ENCODE data around the gene CNTNAP2. TPM values are rescaled to one million over a fixed set of nuclear protein-coding genes. Genes with fewer than 3 reads are reported as not detected.

Gene CNTNAP2
- total RNA-seq, 2 experiments from 2014 or later = 0.14 TPM; not detected in 1

GRCh38 chr7:148110097-148110868, 1993.7 kb downstream of the CNTNAP2 start:
- H3K4me1 Mint-ChIP-seq (ENCODE audit: low read depth) = no peaks in the 10 kb centered on the region
- peaks cover 6% of the 10 kb centered on the region for H3K27me3 Mint-ChIP-seq (ENCODE audit: low read depth)
- no peak for DNase-seq
- H3K4me3 Mint-ChIP-seq = no peak overlapping the region
- intact Hi-C loops (cut with micrococcal nuclease) = no loop called here
- CTCF ChIA-PET = no interaction called here
- H3K27ac Mint-ChIP-seq = no peak overlapping the region
- no peaks in the 10 kb centered on the region for H3K36me3 Mint-ChIP-seq (ENCODE audit: low read depth)
- no peaks in the 10 kb centered on the region for H3K9me3 Mint-ChIP-seq

DNA sequence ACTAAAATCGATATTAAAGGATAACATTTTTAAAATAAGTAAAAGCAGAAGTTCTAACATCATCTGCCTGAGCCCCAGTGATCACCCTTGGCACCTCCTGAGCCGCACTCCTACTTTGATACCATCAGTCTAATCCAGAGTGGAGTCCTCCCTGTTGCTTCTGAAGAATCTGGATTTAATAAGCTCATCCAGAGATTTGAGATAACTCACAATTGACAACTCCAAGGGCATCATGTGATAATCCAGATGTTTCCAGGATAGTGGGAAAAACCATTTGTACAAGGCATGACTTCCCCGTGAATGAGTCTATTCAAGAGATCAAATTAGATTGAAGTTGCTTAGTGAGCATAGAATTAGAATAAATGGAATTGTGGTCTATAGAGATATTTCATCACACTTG, 1998.2 kb downstream of the CNTNAP2 start:
- intact Hi-C loops (cut with micrococcal nuclease) = no loop called here
- no peak for DNase-seq
- peaks cover 3% of the 10 kb centered on the region for H3K27me3 Mint-ChIP-seq (ENCODE audit: low read depth)
- H3K27ac Mint-ChIP-seq = no peak overlapping the region
- no peaks in the 10 kb centered on the region for H3K9me3 Mint-ChIP-seq
- H3K4me1 Mint-ChIP-seq (ENCODE audit: low read depth) = no peaks in the 10 kb centered on the region
- H3K36me3 Mint-ChIP-seq (ENCODE audit: low read depth) = no peaks in the 10 kb centered on the region
- H3K4me3 Mint-ChIP-seq = no peak overlapping the region
- CTCF ChIA-PET = no interaction called here

- no peak overlapping the region for H3K27ac Mint-ChIP-seq
- H3K9me3 Mint-ChIP-seq = no peaks in the 10 kb centered on the region
- H3K4me1 Mint-ChIP-seq (ENCODE audit: low read depth) = no peaks in the 10 kb centered on the region
- H3K27me3 Mint-ChIP-seq (ENCODE audit: low read depth) = no peaks in the 10 kb centered on the region
- H3K4me3 Mint-ChIP-seq = no peak overlapping the region
- CTCF ChIA-PET = no interaction called here
- intact Hi-C loops (cut with micrococcal nuclease) = no loop called here
- DNase-seq = no peak
- no peaks in the 10 kb centered on the region for H3K36me3 Mint-ChIP-seq (ENCODE audit: low read depth)
These were observed 1998.7 kb downstream of the CNTNAP2 start for GRCh38 chr7:148115308-148115707.

DNA sequence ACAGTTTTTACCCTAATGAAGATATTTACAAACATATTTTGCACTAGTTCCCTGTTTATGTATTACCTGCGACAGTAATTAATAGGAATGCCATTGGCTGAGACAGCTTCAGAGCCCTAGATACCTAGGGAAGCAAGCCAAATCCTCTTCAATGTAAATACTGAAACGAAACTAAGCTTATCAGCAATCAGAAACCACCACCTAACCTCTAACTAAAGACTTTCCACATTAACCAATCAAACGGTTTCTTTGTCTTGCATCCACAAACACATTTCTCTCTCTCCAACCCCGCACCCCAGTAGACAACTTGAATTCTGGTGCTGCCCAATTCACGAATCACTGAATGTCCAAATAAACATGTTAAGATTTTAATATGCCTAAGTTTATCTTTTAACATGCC, 1999.6 kb downstream of the CNTNAP2 start:
- H3K27ac Mint-ChIP-seq = no peak overlapping the region
- H3K36me3 Mint-ChIP-seq (ENCODE audit: low read depth) = no peaks in the 10 kb centered on the region
- H3K4me3 Mint-ChIP-seq = no peak overlapping the region
- H3K9me3 Mint-ChIP-seq = no peaks in the 10 kb centered on the region
- intact Hi-C loops (cut with micrococcal nuclease) = no loop called here
- no peaks in the 10 kb centered on the region for H3K27me3 Mint-ChIP-seq (ENCODE audit: low read depth)
- DNase-seq = no peak
- no peaks in the 10 kb centered on the region for H3K4me1 Mint-ChIP-seq (ENCODE audit: low read depth)
- CTCF ChIA-PET = no interaction called here

DNA sequence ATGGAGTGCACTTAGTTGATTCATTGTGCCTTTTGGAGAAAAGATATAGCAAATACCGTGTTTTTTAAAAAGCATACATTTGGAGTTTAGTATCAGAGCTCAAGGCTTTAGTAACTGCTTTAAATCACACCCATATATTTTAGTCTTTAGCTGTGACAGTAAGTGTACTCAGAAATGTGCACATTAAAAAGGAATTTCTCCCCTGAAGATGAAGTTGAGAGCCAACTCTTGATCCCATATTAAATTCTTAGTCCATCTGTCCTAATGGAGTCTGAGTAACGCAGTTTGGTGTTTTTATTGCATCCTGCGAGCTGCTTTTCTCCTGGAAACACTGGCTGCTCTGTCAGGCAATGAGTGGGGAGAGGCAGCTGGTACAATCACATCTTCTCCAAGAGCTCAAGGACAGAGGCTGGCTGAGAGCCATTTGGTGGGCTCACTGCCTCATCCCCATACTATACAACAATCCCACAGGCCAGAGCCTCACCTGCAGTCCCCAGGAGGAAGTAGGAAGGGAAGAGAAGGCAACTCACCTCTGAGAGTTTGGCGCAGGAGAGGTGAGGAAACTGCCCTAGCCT, 2000.3 kb downstream of the CNTNAP2 start:
- CTCF ChIA-PET = no interaction called here
- Mint-ChIP-seq H3K27me3 (ENCODE audit: low read depth) (no peaks in the 10 kb centered on the region), H3K4me1 (ENCODE audit: low read depth) (no peaks in the 10 kb centered on the region), H3K9me3 (no peaks in the 10 kb centered on the region), H3K27ac (no peak overlapping the region), H3K36me3 (ENCODE audit: low read depth) (no peaks in the 10 kb centered on the region), H3K4me3 (no peak overlapping the region)
- DNase-seq = no peak
- intact Hi-C loops (cut with micrococcal nuclease) = no loop called here

- CTCF ChIA-PET = no interaction called here
- H3K36me3 Mint-ChIP-seq (ENCODE audit: low read depth) = no peaks in the 10 kb centered on the region
- H3K4me1 Mint-ChIP-seq (ENCODE audit: low read depth) = no peaks in the 10 kb centered on the region
- no peaks in the 10 kb centered on the region for H3K27me3 Mint-ChIP-seq (ENCODE audit: low read depth)
- DNase-seq = no peak
- intact Hi-C loops (cut with micrococcal nuclease) = no loop called here
- no peaks in the 10 kb centered on the region for H3K9me3 Mint-ChIP-seq
- no peak overlapping the region for H3K27ac Mint-ChIP-seq
- no peak overlapping the region for H3K4me3 Mint-ChIP-seq
These were observed 2001.8 kb downstream of the CNTNAP2 start for GRCh38 chr7:148118371-148118770.

DNA sequence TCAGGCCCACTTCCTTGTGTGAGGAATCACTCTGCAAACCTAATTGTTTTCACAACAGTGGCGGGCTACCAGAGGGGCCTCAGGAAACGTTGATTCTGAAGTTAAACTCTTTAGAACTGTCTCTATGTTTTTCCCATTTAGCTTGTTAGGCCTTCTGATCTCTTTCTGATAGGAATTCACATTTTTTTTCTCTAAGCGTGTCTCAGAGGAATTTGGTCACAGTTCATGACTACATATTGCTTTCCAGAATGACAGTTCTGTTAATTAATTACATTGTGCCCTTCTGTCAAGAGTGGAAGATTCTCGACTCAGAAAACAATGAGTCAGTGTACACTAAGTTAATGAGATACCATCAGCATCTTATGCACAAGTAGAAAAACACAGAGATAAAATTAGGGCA, 2004.8 kb downstream of the CNTNAP2 start:
- H3K27ac Mint-ChIP-seq = no peak overlapping the region
- CTCF ChIA-PET = no interaction called here
- no peak overlapping the region for H3K4me3 Mint-ChIP-seq
- intact Hi-C loops (cut with micrococcal nuclease) = no loop called here
- no peaks in the 10 kb centered on the region for H3K4me1 Mint-ChIP-seq (ENCODE audit: low read depth)
- DNase-seq = no peak
- H3K27me3 Mint-ChIP-seq (ENCODE audit: low read depth) = no peaks in the 10 kb centered on the region
- no peaks in the 10 kb centered on the region for H3K36me3 Mint-ChIP-seq (ENCODE audit: low read depth)
- peaks cover 2% of the 10 kb centered on the region for H3K9me3 Mint-ChIP-seq

GRCh38 chr7:148121847-148122246, 2005.2 kb downstream of the CNTNAP2 start:
- Mint-ChIP-seq H3K4me1 (ENCODE audit: low read depth) (no peaks in the 10 kb centered on the region), H3K27ac (no peak overlapping the region), H3K27me3 (ENCODE audit: low read depth) (no peaks in the 10 kb centered on the region), H3K4me3 (no peak overlapping the region), H3K9me3 (peaks cover 4% of the 10 kb centered on the region), H3K36me3 (ENCODE audit: low read depth) (no peaks in the 10 kb centered on the region)
- CTCF ChIA-PET = no interaction called here
- no peak for DNase-seq
- intact Hi-C loops (cut with micrococcal nuclease) = no loop called here

GRCh38 chr7:148124477-148124876, 2007.9 kb downstream of the CNTNAP2 start:
- Mint-ChIP-seq H3K4me1 (ENCODE audit: low read depth) (no peaks in the 10 kb centered on the region), H3K36me3 (ENCODE audit: low read depth) (no peaks in the 10 kb centered on the region), H3K9me3 (peaks cover 4% of the 10 kb centered on the region), H3K4me3 (no peak overlapping the region), H3K27ac (no peak overlapping the region), H3K27me3 (ENCODE audit: low read depth) (no peaks in the 10 kb centered on the region)
- intact Hi-C loops (cut with micrococcal nuclease) = no loop called here
- CTCF ChIA-PET = no interaction called here
- no peak for DNase-seq

- no peaks in the 10 kb centered on the region for H3K36me3 Mint-ChIP-seq (ENCODE audit: low read depth)
- H3K4me3 Mint-ChIP-seq = no peak overlapping the region
- CTCF ChIA-PET = no interaction called here
- peaks cover 4% of the 10 kb centered on the region for H3K9me3 Mint-ChIP-seq
- intact Hi-C loops (cut with micrococcal nuclease) = no loop called here
- DNase-seq = no peak
- H3K27me3 Mint-ChIP-seq (ENCODE audit: low read depth) = no peaks in the 10 kb centered on the region
- no peaks in the 10 kb centered on the region for H3K4me1 Mint-ChIP-seq (ENCODE audit: low read depth)
- no peak overlapping the region for H3K27ac Mint-ChIP-seq
These were observed 2010.8 kb downstream of the CNTNAP2 start for GRCh38 chr7:148127374-148127773.

- H3K27me3 Mint-ChIP-seq (ENCODE audit: low read depth) = no peaks in the 10 kb centered on the region
- intact Hi-C loops (cut with micrococcal nuclease) = no loop called here
- DNase-seq = no peak
- H3K9me3 Mint-ChIP-seq = peaks cover 4% of the 10 kb centered on the region
- no peaks in the 10 kb centered on the region for H3K36me3 Mint-ChIP-seq (ENCODE audit: low read depth)
- no peak overlapping the region for H3K4me3 Mint-ChIP-seq
- no peaks in the 10 kb centered on the region for H3K4me1 Mint-ChIP-seq (ENCODE audit: low read depth)
- CTCF ChIA-PET = interaction anchor here (1.4 kb wide), 1 partner anchor 14 kb away, joined by 6 read pairs; no protein-coding TSS in a partner anchor
- H3K27ac Mint-ChIP-seq = no peak overlapping the region
These were observed 2012.4 kb downstream of the CNTNAP2 start for GRCh38 chr7:148129023-148129422.

DNA sequence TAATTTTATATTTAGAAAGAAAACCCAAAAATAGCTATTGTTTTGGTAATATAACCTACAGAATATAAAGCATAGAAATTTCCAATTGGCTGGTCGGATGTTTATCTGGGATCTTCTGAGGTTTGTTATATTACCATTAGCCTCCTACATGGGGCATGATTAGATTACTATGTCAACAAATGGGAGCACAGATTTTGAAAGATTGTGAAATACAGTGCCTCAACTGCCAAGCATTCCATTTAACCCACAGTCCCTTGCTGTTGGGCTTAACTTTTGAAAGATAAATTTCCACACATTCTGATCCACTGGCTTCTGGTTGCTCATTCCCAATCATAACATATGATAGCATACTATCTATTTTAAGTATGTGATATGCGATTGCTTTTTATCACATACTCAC, 2018.5 kb downstream of the CNTNAP2 start:
- CTCF ChIA-PET = no interaction called here
- no peaks in the 10 kb centered on the region for H3K27me3 Mint-ChIP-seq (ENCODE audit: low read depth)
- no peak overlapping the region for H3K4me3 Mint-ChIP-seq
- no peak for DNase-seq
- H3K4me1 Mint-ChIP-seq (ENCODE audit: low read depth) = no peaks in the 10 kb centered on the region
- no peaks in the 10 kb centered on the region for H3K36me3 Mint-ChIP-seq (ENCODE audit: low read depth)
- no peaks in the 10 kb centered on the region for H3K9me3 Mint-ChIP-seq
- no peak overlapping the region for H3K27ac Mint-ChIP-seq
- intact Hi-C loops (cut with micrococcal nuclease) = no loop called here

DNA sequence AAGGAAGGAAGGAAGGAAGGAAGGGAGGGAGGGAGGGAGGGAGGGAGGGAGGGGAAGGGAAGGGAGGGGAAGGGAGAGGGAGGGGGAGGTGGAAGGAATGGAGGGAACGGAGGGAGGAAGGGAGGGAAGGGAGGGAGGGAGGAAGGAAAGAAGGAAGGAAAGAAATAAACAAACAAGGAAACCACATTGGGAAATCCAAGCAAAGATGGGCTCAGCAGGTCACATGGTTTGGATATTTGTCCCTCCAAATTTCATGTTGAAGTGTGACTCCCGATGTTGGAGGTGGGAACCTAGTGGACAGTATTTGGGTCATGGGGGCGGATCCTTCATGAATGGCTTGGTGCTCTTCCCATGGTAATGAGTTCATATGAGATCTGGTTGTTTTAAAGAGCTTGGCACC, 2019.4 kb downstream of the CNTNAP2 start:
- Mint-ChIP-seq H3K27ac (no peak overlapping the region), H3K4me3 (no peak overlapping the region), H3K36me3 (ENCODE audit: low read depth) (no peaks in the 10 kb centered on the region), H3K9me3 (no peaks in the 10 kb centered on the region), H3K4me1 (ENCODE audit: low read depth) (no peaks in the 10 kb centered on the region), H3K27me3 (ENCODE audit: low read depth) (no peaks in the 10 kb centered on the region)
- DNase-seq = no peak
- intact Hi-C loops (cut with micrococcal nuclease) = no loop called here
- CTCF ChIA-PET = no interaction called here
